Endodermal cell (in vitro differentiated cells): ENCODE measurements around the gene FKBP6. TPM values are rescaled to one million over a fixed set of nuclear protein-coding genes. Genes with fewer than 3 reads are reported as not detected.
"Not testable (repeated sequence)": the region's sequence is repeated elsewhere in the genome, so short reads cannot be mapped to it uniquely, and the experiment has no call there.

ENCODE experiments used
- DNase-seq: peaks from one replicate; pipeline ENCODE4 v3.0.0-alpha.2; 2017
- H3K27ac ChIP-seq: 2 replicates; pipeline ENCODE4 v1.5.1; 2013; ENCODE audit warnings: mild to moderate bottlenecking, low read depth, low read length, moderate library complexity
- H3K27me3 ChIP-seq: 2 replicates; pipeline ENCODE4 v1.6.1; 2013; ENCODE audit warnings: mild to moderate bottlenecking, low read length, moderate library complexity; ENCODE audit not compliant: insufficient read depth, control insufficient read depth, poor library complexity, severe bottlenecking
- H3K36me3 ChIP-seq: 2 replicates; pipeline ENCODE4 v1.7.0; 2013; ENCODE audit warnings: mild to moderate bottlenecking, low read length, moderate library complexity; ENCODE audit not compliant: control insufficient read depth, insufficient read depth
- H3K4me1 ChIP-seq: one replicate; pipeline ENCODE4 v1.7.0; 2013; ENCODE audit warnings: low read length; ENCODE audit not compliant: control insufficient read depth, insufficient read depth
- H3K4me3 ChIP-seq: 2 replicates; pipeline ENCODE4 v1.5.1; 2013; ENCODE audit warnings: mild to moderate bottlenecking, low read length, moderate library complexity
- H3K9ac ChIP-seq: 2 replicates; pipeline ENCODE4 v1.6.1; 2013; ENCODE audit warnings: mild to moderate bottlenecking, low read length, moderate library complexity; ENCODE audit not compliant: poor library complexity, severe bottlenecking; ENCODE audit errors: extremely low read depth
- H3K9me3 ChIP-seq: 2 replicates; pipeline ENCODE4 v1.6.1; 2013; ENCODE audit warnings: mild to moderate bottlenecking, low read length, moderate library complexity; ENCODE audit not compliant: control insufficient read depth
- H3K27ac Mint-ChIP-seq: 2 replicates; pipeline ENCODE4 v1.8.0; 2020; ENCODE audit warnings: mixed read lengths
- H3K27me3 Mint-ChIP-seq: 2 replicates; pipeline ENCODE4 v1.8.0; 2021; ENCODE audit warnings: mild to moderate bottlenecking, mixed read lengths; ENCODE audit not compliant: insufficient read depth
- H3K36me3 Mint-ChIP-seq: 2 replicates; pipeline ENCODE4 v1.8.0; 2020; ENCODE audit warnings: low read depth, mixed read lengths
- H3K4me1 Mint-ChIP-seq: 2 replicates; pipeline ENCODE4 v1.8.0; 2020; ENCODE audit warnings: mixed read lengths
- H3K4me3 Mint-ChIP-seq: 2 replicates; pipeline ENCODE4 v1.8.0; 2020; ENCODE audit warnings: mild to moderate bottlenecking, moderate library complexity, mixed read lengths
- H3K9me3 Mint-ChIP-seq: 2 replicates; pipeline ENCODE4 v1.8.0; 2020; ENCODE audit warnings: mild to moderate bottlenecking, mixed read lengths
- CTCF ChIP-seq: fragments of 200-600 bp; sonication (generic); conservative IDR thresholded peaks from 2 replicates; pipeline ENCODE4 v1.5.0; 2021; ENCODE audit warnings: antibody characterized with exemption, mild to moderate bottlenecking
- WGBS, 2 experiments: methylation state at CpG; one replicate each; pipeline versions ENCODE4 v1.1.5 to v1.1.7; 2013; ENCODE audit warnings: missing lambda C conversion rate in 2 of 2, mixed read lengths in 1 of 2; ENCODE audit not compliant: insufficient coverage in 1 of 2, insufficient read length in 1 of 2; 5-methylcytosine and 5-hydroxymethylcytosine counted together
- total RNA-seq, 2 donors: library from RNA; stranded (reverse); fragmentation: NEBNext Ultra II Directional in 1 of 2; extraction: Animal tissue kit (Norgen Biotek cat#: 25700) in 1 of 2; gene quantifications; 2 replicates in 1 of 2; 3 replicates in 1 of 2; pipeline ENCODE4 v1.2.1, GENCODE V29; 2021

FKBP6 gene
- total RNA-seq, 2 donors from 2014 or later = not detected

- 51 to 52% methylated on average over 9 to 31 of the region's 31 CpGs for WGBS, 2 experiments
- not testable (repeated sequence) for H3K36me3 Mint-ChIP-seq, H3K27me3 Mint-ChIP-seq, H3K27me3 ChIP-seq, H3K9me3 Mint-ChIP-seq, H3K36me3 ChIP-seq, H3K9ac ChIP-seq, H3K4me3 ChIP-seq, H3K4me1 Mint-ChIP-seq, H3K27ac Mint-ChIP-seq, H3K27ac ChIP-seq, H3K4me1 ChIP-seq, H3K9me3 ChIP-seq
- TF ChIP-seq CTCF = peak; percentile 78
- H3K4me3 Mint-ChIP-seq = peak overlapping the region; percentile 19
- peak; percentile 92 for DNase-seq
These were observed 3.7 kb upstream of the FKBP6 start for GRCh38 chr7:73324081-73324845.

- H3K9me3 Mint-ChIP-seq, H3K27me3 ChIP-seq, H3K36me3 Mint-ChIP-seq, H3K9me3 ChIP-seq, H3K27ac ChIP-seq, H3K27ac Mint-ChIP-seq, H3K4me1 Mint-ChIP-seq, H3K9ac ChIP-seq, H3K4me1 ChIP-seq, H3K27me3 Mint-ChIP-seq, H3K4me3 ChIP-seq, H3K36me3 ChIP-seq, DNase-seq, H3K4me3 Mint-ChIP-seq: not testable (repeated sequence)
- 77 to 87% methylated on average over 3 to 6 of the region's 6 CpGs for WGBS, 2 experiments
These were observed 2.5 kb upstream of the FKBP6 start for GRCh38 chr7:73325424-73325823.

- H3K27ac ChIP-seq, H3K27ac Mint-ChIP-seq, H3K27me3 ChIP-seq, H3K36me3 ChIP-seq, H3K9me3 Mint-ChIP-seq, H3K27me3 Mint-ChIP-seq, H3K9me3 ChIP-seq, DNase-seq, H3K9ac ChIP-seq, H3K4me3 Mint-ChIP-seq, H3K4me1 ChIP-seq, H3K36me3 Mint-ChIP-seq, H3K4me3 ChIP-seq, H3K4me1 Mint-ChIP-seq: not testable (repeated sequence)
- WGBS, 2 experiments = 98% methylated on average over 10 of the region's 13 CpGs; no CpG with 5 or more reads in 1 of the 2 experiments
These were observed 512 bp upstream of the FKBP6 start for GRCh38 chr7:73327449-73327848.

- H3K4me3 Mint-ChIP-seq = no peak overlapping the region
- H3K27me3 Mint-ChIP-seq = no peaks in the 10 kb centered on the region
- no peaks in the 10 kb centered on the region for H3K36me3 Mint-ChIP-seq
- Histone ChIP-seq H3K4me1 (no peaks in the 10 kb centered on the region), H3K9me3 (no peaks in the 10 kb centered on the region), H3K9ac (no peak overlapping the region), H3K4me3 (no peak overlapping the region), H3K27ac (no peak overlapping the region), H3K36me3 (no peaks in the 10 kb centered on the region), H3K27me3 (no peaks in the 10 kb centered on the region)
- H3K4me1 Mint-ChIP-seq = no peaks in the 10 kb centered on the region
- no peaks in the 10 kb centered on the region for H3K9me3 Mint-ChIP-seq
- no peak overlapping the region for H3K27ac Mint-ChIP-seq
- TF ChIP-seq CTCF = no peak
- WGBS, 2 experiments = 96 to 100% methylated on average over 5 to 8 of the region's 10 CpGs
- no peak for DNase-seq
These were observed 735 bp downstream of the FKBP6 start for GRCh38 chr7:73328696-73329095.
